Left ventricle myocardium inferior (tissue), 1 donor: ENCODE data around the gene ZNF446. TPM values are rescaled to one million over a fixed set of nuclear protein-coding genes. Genes with fewer than 3 reads are reported as not detected.

ENCODE experiments used
- DNase-seq: peaks from one replicate; pipeline ENCODE4 v3.0.0-alpha.2; 2020
- H3K27ac ChIP-seq: fragments of 200-600 bp; replicated peaks from 2 replicates; pipeline ENCODE4 v1.8.0; 2021
- H3K27me3 ChIP-seq: fragments of 200-600 bp; 2 replicates; pipeline ENCODE4 v1.8.0; 2021; ENCODE audit warnings: low read depth
- H3K36me3 ChIP-seq: fragments of 200-600 bp; 2 replicates; pipeline ENCODE4 v1.8.0; 2021
- H3K4me1 ChIP-seq: fragments of 200-600 bp; 2 replicates; pipeline ENCODE4 v1.8.0; 2021
- H3K4me3 ChIP-seq: fragments of 200-600 bp; 2 replicates; pipeline ENCODE4 v1.8.0; 2021; ENCODE audit warnings: mild to moderate bottlenecking, moderate library complexity
- H3K9me3 ChIP-seq: fragments of 200-600 bp; replicated peaks from 2 replicates; pipeline ENCODE4 v1.8.0; 2021
- CTCF ChIP-seq: fragments of 200-600 bp; IDR thresholded peaks from 2 replicates; pipeline ENCODE4 v1.8.0; 2021; ENCODE audit warnings: antibody characterized with exemption, mild to moderate bottlenecking, borderline replicate concordance
- intact Hi-C: fragments of 100-400 bp; cut with micrococcal nuclease; formaldehyde crosslinking; loops from one replicate; pipeline ENCODE4 v1.11.0; 2022
- total RNA-seq: library from RNA; stranded (reverse); fragmentation: NEBNext Ultra II Directional; extraction: Animal tissue kit (Norgen Biotek cat#: 25700); gene quantifications from one replicate; pipeline ENCODE4 v1.2.1, GENCODE V29; 2021
- donor health status: DM: no; HTN: yes; CAD: no; lungs with severe emphysema.

Gene ZNF446
- total RNA-seq, 1 donor from 2014 or later: 4.9 TPM

- Histone ChIP-seq H3K27ac (peak overlapping the region; percentile 97), H3K9me3 (no peaks in the 10 kb centered on the region), H3K4me3 (peak overlapping the region; percentile 92), H3K27me3 (no peaks in the 10 kb centered on the region), H3K36me3 (peaks cover 23% of the 10 kb centered on the region), H3K4me1 (peaks cover 54% of the 10 kb centered on the region)
- TF ChIP-seq CTCF: no peak
- no peak for DNase-seq
- intact Hi-C loops: no loop called here
Observed at GRCh38 chr19:58520257-58520599, 44.1 kb downstream of the ZNF446 start.

- DNase-seq: no peak
- intact Hi-C loops: no loop called here
- Histone ChIP-seq H3K36me3 (peaks cover 9% of the 10 kb centered on the region), H3K4me1 (peaks cover 40% of the 10 kb centered on the region), H3K27me3 (no peaks in the 10 kb centered on the region), H3K27ac (no peak overlapping the region), H3K9me3 (no peaks in the 10 kb centered on the region), H3K4me3 (no peak overlapping the region)
- no peak for TF ChIP-seq CTCF
Observed at GRCh38 chr19:58521651-58522050, 45.5 kb downstream of the ZNF446 start.

- no peaks in the 10 kb centered on the region for H3K36me3 ChIP-seq
- intact Hi-C loops: no loop called here
- H3K4me1 ChIP-seq: peaks cover 29% of the 10 kb centered on the region
- no peak overlapping the region for H3K27ac ChIP-seq
- H3K4me3 ChIP-seq: no peak overlapping the region
- H3K27me3 ChIP-seq: no peaks in the 10 kb centered on the region
- no peaks in the 10 kb centered on the region for H3K9me3 ChIP-seq
- no peak for TF ChIP-seq CTCF
- no peak for DNase-seq
Observed at GRCh38 chr19:58522709-58523108, 46.6 kb downstream of the ZNF446 start.

GRCh38 chr19:58529405-58529804, 53.3 kb downstream of the ZNF446 start:
- Histone ChIP-seq H3K27ac (no peak overlapping the region), H3K36me3 (no peaks in the 10 kb centered on the region), H3K4me1 (no peaks in the 10 kb centered on the region), H3K27me3 (peaks cover 36% of the 10 kb centered on the region), H3K9me3 (no peaks in the 10 kb centered on the region), H3K4me3 (no peak overlapping the region)
- DNase-seq: no peak
- intact Hi-C loops: no loop called here
- TF ChIP-seq CTCF: no peak

Other genes starting within 250 kb of the ZNF446 start
- gene ZNF544, start 247.4 kb upstream of the ZNF446 start, total RNA-seq: 24.0 TPM
- 4.9 TPM for gene ZNF8, start 197.4 kb upstream of the ZNF446 start, total RNA-seq
- gene ERVK3-1, start 171.0 kb upstream of the ZNF446 start, total RNA-seq: 22.7 TPM
- gene ZSCAN22, start 149.4 kb upstream of the ZNF446 start, total RNA-seq: 1.8 TPM
- 3.7 TPM for gene A1BG, start 122.9 kb upstream of the ZNF446 start, total RNA-seq
- 0.41 TPM for gene ZNF497, start 113.6 kb upstream of the ZNF446 start, total RNA-seq
- 0.19 TPM for gene ZNF837, start 95.3 kb upstream of the ZNF446 start, total RNA-seq
- gene RPS5, start 89.1 kb upstream of the ZNF446 start, total RNA-seq: 496 TPM
- gene RNF225, start 80.7 kb upstream of the ZNF446 start, total RNA-seq: not detected
- gene ZNF584, start 67.7 kb upstream of the ZNF446 start, total RNA-seq: 16.8 TPM
- gene ZNF132, start 36.2 kb upstream of the ZNF446 start, total RNA-seq: 5.7 TPM
- 3.1 TPM for gene ZNF324B, start 24.7 kb upstream of the ZNF446 start, total RNA-seq
- gene ZNF324, start 9.3 kb upstream of the ZNF446 start, total RNA-seq: 5.3 TPM
- 4.1 TPM for gene SLC27A5, start 35.6 kb downstream of the ZNF446 start, total RNA-seq
- 10.2 TPM for gene ZBTB45, start 43.5 kb downstream of the ZNF446 start, total RNA-seq
- gene TRIM28, start 67.7 kb downstream of the ZNF446 start, total RNA-seq: 136 TPM
- 124 TPM for gene CHMP2A, start 78.8 kb downstream of the ZNF446 start, total RNA-seq
- gene UBE2M, start 82.3 kb downstream of the ZNF446 start, total RNA-seq: 116 TPM
- gene MZF1, start 97.0 kb downstream of the ZNF446 start, total RNA-seq: 10.9 TPM